WTC11 (cell line): ENCODE measurements around the gene C11orf21.

Source experiments
- ATF2 ChIP-seq: sonication (generic); formaldehyde crosslinking; IDR thresholded peaks from 2 replicates; pipeline ENCODE4 v1.8.1; 2022; ENCODE audit warnings: low read depth, missing genetic modification reagents, borderline replicate concordance
- CTCF ChIP-seq: fragments of 200-600 bp; IDR thresholded peaks from 2 replicates; pipeline ENCODE4 v1.8.0; 2022; ENCODE audit warnings: antibody characterized with exemption
- NR3C1 ChIP-seq: sonication (generic); formaldehyde crosslinking; conservative IDR thresholded peaks from 2 replicates; pipeline ENCODE4 v1.8.1; 2023; ENCODE audit warnings: low read depth, mild to moderate bottlenecking, missing genetic modification reagents
- ZNF416 ChIP-seq: fragments of 250-450 bp; sonication (Bioruptor Pico); IDR thresholded peaks from 2 replicates; pipeline ENCODE4 v1.9.0; 2021; ENCODE audit warnings: mild to moderate bottlenecking, inconsistent platforms

- TF ChIP-seq CTCF (no peak), ZNF416 (CRISPR knock-in tag) (no peak), NR3C1 (CRISPR knock-in tag) (no peak), ATF2 (CRISPR knock-in tag) (no peak)
Observed at GRCh38 chr11:2299773-2300172, 1.9 kb downstream of the C11orf21 start.
